OCI-LY7 (cell line): ENCODE measurements around the gene ARVCF. TPM values are rescaled to one million over a fixed set of nuclear protein-coding genes. Genes with fewer than 3 reads are reported as not detected.

Experiments
- BruUV-seq: library from RNA; stranded (reverse); fragments of 400-500 nt; replicated peaks from 2 replicates; lab custom pipeline; 2021; lab: Mats Ljungman, UMichigan
- CTCF ChIA-PET: fragments of 300-600 bp; sonication (Branson Sonifier 250); formaldehyde crosslinking; loops from one replicate; lab custom pipeline; 2022; ENCODE audit warnings: antibody characterized with exemption; ENCODE audit not compliant: unreplicated experiment; lab: Charles Lee
- POLR2A ChIA-PET: fragments of 300-600 bp; sonication (Branson Sonifier 250); formaldehyde crosslinking; loops from one replicate; lab custom pipeline; 2022; ENCODE audit warnings: antibody characterized with exemption; lab: Charles Lee
- DNase-seq: peaks from one replicate; pipeline ENCODE4 v3.0.0-alpha.2; 2015; ENCODE audit warnings: low spot score
- H2AFZ ChIP-seq: fragments of 200-600 bp; sonication (generic), shearing (Covaris generic); 2 replicates; pipeline ENCODE4 v1.6.1; 2014; ENCODE audit warnings: mild to moderate bottlenecking, antibody characterized with exemption, low read length, moderate library complexity
- H3K27ac ChIP-seq: fragments of 200-600 bp; sonication (generic); 2 replicates; pipeline ENCODE4 v1.5.1; 2014; ENCODE audit warnings: mixed run types, low read depth, mild to moderate bottlenecking, moderate library complexity, low read length, inconsistent platforms; ENCODE audit not compliant: poor library complexity, severe bottlenecking
- H3K36me3 ChIP-seq: fragments of 200-600 bp; sonication (generic); 2 replicates; pipeline ENCODE4 v1.6.1; 2014; ENCODE audit warnings: mild to moderate bottlenecking, antibody characterized with exemption, low read length, moderate library complexity, mixed read lengths; ENCODE audit not compliant: insufficient read depth
- H3K4me1 ChIP-seq: fragments of 200-600 bp; sonication (generic); 2 replicates; pipeline ENCODE4 v1.5.1; 2014; ENCODE audit warnings: mild to moderate bottlenecking, low read length; ENCODE audit not compliant: insufficient read depth, poor library complexity, severe bottlenecking
- H3K4me2 ChIP-seq: fragments of 200-600 bp; sonication (generic); 2 replicates; pipeline ENCODE4 v1.6.1; 2014; ENCODE audit warnings: mild to moderate bottlenecking, low read length
- H3K4me3 ChIP-seq: fragments of 200-600 bp; sonication (generic); 2 replicates; pipeline ENCODE4 v1.5.1; 2014; ENCODE audit warnings: mild to moderate bottlenecking, low read depth, low read length; ENCODE audit not compliant: poor library complexity, severe bottlenecking
- H3K79me2 ChIP-seq: fragments of 200-600 bp; sonication (generic); 2 replicates; pipeline ENCODE4 v1.6.1; 2016; ENCODE audit warnings: low read depth, mild to moderate bottlenecking, low read length, moderate library complexity, mixed read lengths; ENCODE audit not compliant: insufficient read depth
- H3K9me2 ChIP-seq: fragments of 200-600 bp; sonication (generic); 2 replicates; pipeline ENCODE4 v1.6.1; 2016; ENCODE audit warnings: mild to moderate bottlenecking, low read length, mixed read lengths; ENCODE audit not compliant: insufficient read depth
- H3K9me3 ChIP-seq: fragments of 200-600 bp; sonication (generic); 2 replicates; pipeline ENCODE4 v1.6.1; 2014; ENCODE audit warnings: mild to moderate bottlenecking, mixed run types, low read length, mixed read lengths
- H4K20me1 ChIP-seq: fragments of 200-600 bp; sonication (generic); 2 replicates; pipeline ENCODE4 v1.6.1; 2014; ENCODE audit warnings: mild to moderate bottlenecking, antibody characterized with exemption, low read length, moderate library complexity, mixed read lengths; ENCODE audit not compliant: insufficient read depth
- EZH2phosphoT487 ChIP-seq: fragments of 200-600 bp; sonication (generic); IDR thresholded peaks from 2 replicates; pipeline ENCODE4 v1.6.1; 2018; ENCODE audit warnings: low read depth, borderline replicate concordance, mild to moderate bottlenecking, mixed run types, antibody characterized with exemption, low read length, moderate library complexity, mixed read lengths
- intact Hi-C: fragments of 100-400 bp; cut with micrococcal nuclease; formaldehyde crosslinking; loops from one replicate; pipeline ENCODE4 v1.10.0; 2022; ENCODE audit not compliant: unreplicated experiment
- total RNA-seq, 2 experiments: library from RNA; depleted of rRNA in 1 of 2; stranded (reverse); fragments of >200 nt in 1 of 2; shearing (Covaris generic) in 1 of 2; gene quantifications; 2 replicates each; pipeline ENCODE4 v1.2.3, GENCODE V29; 2014 to 2022
- TF ChIP-seq, protein P1 (sequence below): fragments of 200-600 bp; sonication (generic); conservative IDR thresholded peaks from 2 replicates; pipeline ENCODE4 v1.5.1; 2014; ENCODE audit warnings: mild to moderate bottlenecking, antibody characterized with exemption, low read length, moderate library complexity, mixed read lengths

ARVCF gene
- total RNA-seq, 2 experiments from 2014 or later, result 2.9 to 3.8 TPM

GRCh38 chr22:19932367-19933206 lies 84.0 kb downstream of the ARVCF start:
- Histone ChIP-seq H3K4me3 (no peak overlapping the region), H3K36me3 (no peaks in the 10 kb centered on the region; the same call in 1 of the 2 replicates), H3K4me2 (no peak overlapping the region), H3K9me2 (no peaks in the 10 kb centered on the region), H4K20me1 (no peaks in the 10 kb centered on the region), H2AFZ (no peak overlapping the region), H3K9me3 (no peaks in the 10 kb centered on the region), H3K4me1 (no peaks in the 10 kb centered on the region), H3K79me2 (no peaks in the 10 kb centered on the region), H3K27ac (no peak overlapping the region)
- CTCF ChIA-PET, result no interaction called here
- intact Hi-C loops, result no loop called here
- no TSS peak for BruUV-seq
- DNase-seq, result no peak
- POLR2A ChIA-PET, result no interaction called here
- TF ChIP-seq, protein P1, sequence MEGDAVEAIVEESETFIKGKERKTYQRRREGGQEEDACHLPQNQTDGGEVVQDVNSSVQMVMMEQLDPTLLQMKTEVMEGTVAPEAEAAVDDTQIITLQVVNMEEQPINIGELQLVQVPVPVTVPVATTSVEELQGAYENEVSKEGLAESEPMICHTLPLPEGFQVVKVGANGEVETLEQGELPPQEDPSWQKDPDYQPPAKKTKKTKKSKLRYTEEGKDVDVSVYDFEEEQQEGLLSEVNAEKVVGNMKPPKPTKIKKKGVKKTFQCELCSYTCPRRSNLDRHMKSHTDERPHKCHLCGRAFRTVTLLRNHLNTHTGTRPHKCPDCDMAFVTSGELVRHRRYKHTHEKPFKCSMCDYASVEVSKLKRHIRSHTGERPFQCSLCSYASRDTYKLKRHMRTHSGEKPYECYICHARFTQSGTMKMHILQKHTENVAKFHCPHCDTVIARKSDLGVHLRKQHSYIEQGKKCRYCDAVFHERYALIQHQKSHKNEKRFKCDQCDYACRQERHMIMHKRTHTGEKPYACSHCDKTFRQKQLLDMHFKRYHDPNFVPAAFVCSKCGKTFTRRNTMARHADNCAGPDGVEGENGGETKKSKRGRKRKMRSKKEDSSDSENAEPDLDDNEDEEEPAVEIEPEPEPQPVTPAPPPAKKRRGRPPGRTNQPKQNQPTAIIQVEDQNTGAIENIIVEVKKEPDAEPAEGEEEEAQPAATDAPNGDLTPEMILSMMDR, result no peak

DNA sequence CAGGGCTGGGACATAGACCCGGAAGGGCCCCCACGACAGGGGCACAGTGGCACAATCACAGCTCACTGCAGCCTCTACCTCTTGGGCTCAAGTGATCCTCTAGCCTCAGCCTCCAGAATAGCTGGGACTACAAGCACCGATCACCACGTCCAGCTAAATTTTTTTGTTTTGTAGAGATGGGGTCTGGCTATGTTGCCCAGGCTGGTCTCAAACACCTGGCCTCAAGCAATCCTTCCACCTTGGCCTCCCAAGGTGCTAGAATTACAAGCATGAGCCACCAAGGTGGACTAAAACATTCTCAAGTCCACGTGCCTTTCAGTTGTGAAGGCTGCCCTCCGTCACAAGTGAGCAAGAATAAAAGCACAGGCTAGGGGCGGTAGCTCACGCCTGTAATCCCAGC lies 85.1 kb downstream of the ARVCF start:
- no peaks in the 10 kb centered on the region for H3K4me1 ChIP-seq
- no peak overlapping the region for H3K4me3 ChIP-seq
- intact Hi-C loops, result no loop called here
- H3K4me2 ChIP-seq, result no peak overlapping the region
- H4K20me1 ChIP-seq, result no peaks in the 10 kb centered on the region
- H3K9me3 ChIP-seq, result no peaks in the 10 kb centered on the region
- ChIA-PET CTCF (no interaction called here), POLR2A (no interaction called here)
- TF ChIP-seq, protein P1, result no peak
- TF ChIP-seq EZH2phosphoT487, result no peak
- H3K9me2 ChIP-seq, result no peaks in the 10 kb centered on the region
- DNase-seq, result no peak
- no peaks in the 10 kb centered on the region for H3K79me2 ChIP-seq
- no peak overlapping the region for H3K27ac ChIP-seq
- H3K36me3 ChIP-seq, result no peaks in the 10 kb centered on the region; the same call in 1 of the 2 replicates
- BruUV-seq, result no TSS peak
- H2AFZ ChIP-seq, result no peak overlapping the region
